H1 (cell line): ENCODE measurements around the gene COL5A1. TPM values are rescaled to one million over a fixed set of nuclear protein-coding genes. Genes with fewer than 3 reads are reported as not detected.

Experiments used
- CTCF ChIA-PET: fragments of 300-600 bp; sonication (Branson Sonifier 250); formaldehyde crosslinking; loops from one replicate; lab custom pipeline; 2021; ENCODE audit not compliant: partially characterized antibody; lab: Charles Lee
- POLR2A ChIA-PET: fragments of 300-600 bp; sonication (Branson Sonifier 250); formaldehyde crosslinking; loops from one replicate; lab custom pipeline; 2021; ENCODE audit warnings: inconsistent platforms; ENCODE audit not compliant: partially characterized antibody; lab: Charles Lee
- DNase-seq, 2 experiments: peaks; one replicate each; pipeline versions ENCODE4 v3.0.0 to v3.0.0-alpha.2; 2010 to 2022; ENCODE audit warnings: low spot score in 2 of 2, low read depth in 1 of 2, mixed read lengths in 1 of 2
- FAIRE-seq: peaks from 2 replicates; lab custom pipeline; 2011; peaks lifted over from hg19 to GRCh38; lab: Jason Lieb, UNC
- H2AFZ ChIP-seq: 2 replicates; pipeline ENCODE4 v1.8.1; 2012; ENCODE audit warnings: low read length, inconsistent platforms
- H2AK5ac ChIP-seq: 2 replicates; pipeline ENCODE4 v1.6.1; 2013; ENCODE audit warnings: low read depth, low read length
- H2BK120ac ChIP-seq: replicated peaks from 2 replicates; pipeline ENCODE3; 2013; ENCODE audit warnings: low read depth, low read length, inconsistent platforms
- H2BK12ac ChIP-seq: 2 replicates; pipeline ENCODE4 v1.6.1; 2013; ENCODE audit warnings: low read depth, low read length
- H2BK15ac ChIP-seq: 2 replicates; pipeline ENCODE4 v1.6.1; 2013; ENCODE audit warnings: low read length
- H2BK20ac ChIP-seq: 2 replicates; pipeline ENCODE4 v1.6.1; 2013; ENCODE audit warnings: low read length
- H2BK5ac ChIP-seq: 2 replicates; pipeline ENCODE4 v1.6.1; 2013; ENCODE audit warnings: low read depth, low read length
- H3K14ac ChIP-seq: 2 replicates; pipeline ENCODE4 v1.6.1; 2013; ENCODE audit warnings: inconsistent platforms; ENCODE audit not compliant: insufficient read length
- H3K18ac ChIP-seq: 2 replicates; pipeline ENCODE4 v1.6.1; 2013; ENCODE audit warnings: low read length; ENCODE audit errors: extremely low read depth
- H3K23ac ChIP-seq: 2 replicates; pipeline ENCODE4 v1.6.1; 2013; ENCODE audit warnings: inconsistent platforms; ENCODE audit not compliant: insufficient read length
- H3K23me2 ChIP-seq: 2 replicates; pipeline ENCODE4 v1.6.1; 2013; ENCODE audit warnings: low read depth, low read length
- H3K27ac ChIP-seq: 2 replicates; pipeline ENCODE4 v1.6.1; 2011; ENCODE audit warnings: low read depth, low read length, inconsistent platforms
- H3K27me3 ChIP-seq, 4 experiments: replicated peaks in 1 of 4; 1 replicate in 1 of 4; 2 replicates in 3 of 4; pipeline versions ENCODE4 v1.6.1 to v1.8.1; 2011 to 2013; ENCODE audit warnings: low read length in 3 of 4, mild to moderate bottlenecking in 3 of 4, inconsistent platforms in 2 of 4, mixed read lengths in 2 of 4, moderate library complexity in 1 of 4; ENCODE audit not compliant: control insufficient read depth in 3 of 4, insufficient read depth in 3 of 4; ENCODE audit errors: extremely low read depth in 1 of 4
- H3K36me3 ChIP-seq, 4 experiments: 2 replicates each; pipeline versions ENCODE4 v1.6.1 to v1.8.1; 2011 to 2013; ENCODE audit warnings: mild to moderate bottlenecking in 4 of 4, low read length in 3 of 4, moderate library complexity in 2 of 4, control low read depth in 1 of 4, inconsistent platforms in 1 of 4; ENCODE audit not compliant: insufficient read depth in 4 of 4, control insufficient read depth in 2 of 4
- H3K4ac ChIP-seq: replicated peaks from 2 replicates; pipeline ENCODE3; 2013; ENCODE audit warnings: low read length, low read depth, mixed read lengths, inconsistent platforms; ENCODE audit not compliant: insufficient read length
- H3K4me1 ChIP-seq, 4 experiments: replicated peaks in 1 of 4; 1 replicate in 1 of 4; 2 replicates in 3 of 4; pipeline versions ENCODE4 v1.6.1 to v1.8.1; 2011 to 2013; ENCODE audit warnings: low read length in 3 of 4, inconsistent platforms in 2 of 4, mixed read lengths in 1 of 4; ENCODE audit not compliant: insufficient read depth in 4 of 4, control insufficient read depth in 3 of 4
- H3K4me2 ChIP-seq, 2 experiments: 2 replicates each; pipeline versions ENCODE4 v1.6.1 to v1.8.1; 2011 to 2013; ENCODE audit warnings: low read depth in 2 of 2, low read length in 2 of 2, control low read depth in 1 of 2, inconsistent platforms in 1 of 2, mild to moderate bottlenecking in 1 of 2; ENCODE audit not compliant: insufficient read depth in 1 of 2
- H3K4me3 ChIP-seq, 4 experiments: fragments of 200-600, 300-600 bp in 1 of 4; sonication (generic), shearing (Covaris generic), sonication (Bioruptor Twin) in 1 of 4; 2 replicates each; pipeline versions ENCODE4 v1.5.1 to v1.8.1; 2011 to 2016; ENCODE audit warnings: low read length in 4 of 4, low read depth in 3 of 4, control low read depth in 2 of 4, inconsistent platforms in 2 of 4, mild to moderate bottlenecking in 2 of 4, mixed read lengths in 1 of 4, moderate library complexity in 1 of 4; ENCODE audit not compliant: insufficient read depth in 2 of 4; ENCODE audit errors: extremely low read depth in 1 of 4
- H3K56ac ChIP-seq: replicated peaks from 2 replicates; pipeline ENCODE3; 2013; ENCODE audit warnings: low read depth, mild to moderate bottlenecking, mixed read lengths, low read length, inconsistent platforms; ENCODE audit not compliant: insufficient read length
- H3K79me1 ChIP-seq: 2 replicates; pipeline ENCODE4 v1.6.1; 2013; ENCODE audit warnings: low read depth, low read length, control low read depth
- H3K79me2 ChIP-seq, 2 experiments: 2 replicates each; pipeline versions ENCODE4 v1.6.1 to v1.8.1; 2012 to 2013; ENCODE audit warnings: low read length in 2 of 2, mild to moderate bottlenecking in 2 of 2, inconsistent platforms in 1 of 2; ENCODE audit not compliant: insufficient read depth in 2 of 2, control insufficient read depth in 1 of 2
- H3K9ac ChIP-seq, 4 experiments: replicated peaks in 1 of 4; 1 replicate in 1 of 4; 2 replicates in 3 of 4; pipeline versions ENCODE4 v1.6.1 to v1.8.1; 2011 to 2013; ENCODE audit warnings: low read depth in 3 of 4, low read length in 3 of 4, control low read depth in 2 of 4, mild to moderate bottlenecking in 2 of 4, moderate library complexity in 2 of 4, inconsistent platforms in 1 of 4; ENCODE audit errors: extremely low read depth in 1 of 4
- H3K9me3 ChIP-seq, 2 experiments: 2 replicates each; pipeline versions ENCODE4 v1.6.1 to v1.8.1; 2012 to 2013; ENCODE audit warnings: mild to moderate bottlenecking in 2 of 2, moderate library complexity in 2 of 2, control low read depth in 1 of 2, inconsistent platforms in 1 of 2, low read depth in 1 of 2, low read length in 1 of 2, mixed read lengths in 1 of 2; ENCODE audit not compliant: insufficient read depth in 2 of 2
- H4K20me1 ChIP-seq, 2 experiments: replicated peaks in 1 of 2; 2 replicates each; pipeline versions ENCODE3 to v1.8.1; 2011 to 2013; ENCODE audit warnings: inconsistent platforms in 2 of 2, low read length in 2 of 2, mild to moderate bottlenecking in 1 of 2; ENCODE audit not compliant: insufficient read depth in 2 of 2, control insufficient read depth in 1 of 2
- H4K5ac ChIP-seq: 2 replicates; pipeline ENCODE4 v1.6.1; 2013; ENCODE audit warnings: low read length, low read depth, mixed read lengths, inconsistent platforms; ENCODE audit not compliant: insufficient read length
- H4K8ac ChIP-seq: 2 replicates; pipeline ENCODE4 v1.8.0; 2013; ENCODE audit warnings: mild to moderate bottlenecking, moderate library complexity, low read length, inconsistent platforms; ENCODE audit not compliant: insufficient read depth; ENCODE audit errors: extremely low read depth
- H4K91ac ChIP-seq: replicated peaks from 2 replicates; pipeline ENCODE3; 2013; ENCODE audit warnings: low read length, mixed read lengths, inconsistent platforms; ENCODE audit not compliant: insufficient read length
- ASH2L ChIP-seq: fragments of 200-600, 300-600 bp; sonication (generic); IDR thresholded peaks from one replicate; pipeline ENCODE4 v1.7.1; 2017; ENCODE audit warnings: low read length
- BACH1 ChIP-seq: IDR thresholded peaks from 2 replicates; pipeline ENCODE4 v1.6.1; 2012; ENCODE audit warnings: low read length, improper control_type of control experiment
- CTCF ChIP-seq, 3 experiments: IDR thresholded peaks; 1 replicate in 2 of 3; 2 replicates in 1 of 3; pipeline versions ENCODE4 v1.5.1 to v1.6.1; 2011; ENCODE audit warnings: low read length in 3 of 3, mild to moderate bottlenecking in 3 of 3, inconsistent platforms in 2 of 3, low read depth in 1 of 3, moderate library complexity in 1 of 3; ENCODE audit not compliant: insufficient read depth in 1 of 3; ENCODE audit errors: control extremely low read depth in 1 of 3
- EP300 ChIP-seq, 2 experiments: IDR thresholded peaks; 1 replicate in 1 of 2; 2 replicates in 1 of 2; pipeline ENCODE4 v1.6.1; 2011 to 2012; ENCODE audit warnings: low read depth in 2 of 2, low read length in 2 of 2, mild to moderate bottlenecking in 2 of 2, borderline replicate concordance in 1 of 2, inconsistent platforms in 1 of 2, moderate library complexity in 1 of 2
- MAFK ChIP-seq: IDR thresholded peaks from 2 replicates; pipeline ENCODE4 v1.6.1; 2012; ENCODE audit warnings: low read depth, mild to moderate bottlenecking, improper control_type of control experiment, low read length
- POU5F1 ChIP-seq: IDR thresholded peaks from 2 replicates; pipeline ENCODE4 v1.6.1; 2011; ENCODE audit warnings: low read depth, mild to moderate bottlenecking, low read length, moderate library complexity
- RFX5 ChIP-seq: IDR thresholded peaks from 2 replicates; pipeline ENCODE4 v1.6.1; 2011; ENCODE audit warnings: low read depth, low read length, improper control_type of control experiment, borderline replicate concordance
- SP1 ChIP-seq: IDR thresholded peaks from 2 replicates; pipeline ENCODE4 v1.6.1; 2011; ENCODE audit warnings: low read depth, low read length
- TBP ChIP-seq: IDR thresholded peaks from 2 replicates; pipeline ENCODE4 v1.6.1; 2011; ENCODE audit warnings: low read depth, low read length, improper control_type of control experiment
- TCF12 ChIP-seq: IDR thresholded peaks from 2 replicates; pipeline ENCODE4 v1.6.1; 2011; ENCODE audit warnings: low read depth, mild to moderate bottlenecking, low read length
- ZNF274 ChIP-seq: IDR thresholded peaks from 2 replicates; pipeline ENCODE4 v1.7.0; 2012; ENCODE audit warnings: low read length, borderline replicate concordance; ENCODE audit errors: extremely low read depth
- WGBS, 2 experiments: shearing (Covaris generic) in 1 of 2; methylation state at CpG; one replicate each; pipeline versions ENCODE4 v1.1.6 to v1.1.7; 2013 to 2015; ENCODE audit warnings: low lambda C conversion rate in 2 of 2, mixed read lengths in 2 of 2, inconsistent platforms in 1 of 2, low coverage in 1 of 2, missing lambda C conversion rate in 1 of 2; ENCODE audit not compliant: insufficient replicate concordance in 2 of 2, insufficient coverage in 1 of 2, insufficient read length in 1 of 2; ENCODE audit errors: extremely low coverage in 1 of 2, missing lambda C conversion rate in 1 of 2; 5-methylcytosine and 5-hydroxymethylcytosine counted together
- polyA plus RNA-seq, 7 experiments: library from polyadenylated mRNA; depleted of rRNA in 3 of 7; stranded (reverse) in 5 of 7; unstranded in 2 of 7; fragments of >200 nt in 5 of 7; fragments of 200-250 nt in 2 of 7; gene quantifications; 1 replicate in 5 of 7; 2 replicates in 1 of 7; 4 replicates in 1 of 7; pipeline versions ENCODE4 v1.2.1 to v1.2.3, GENCODE V29; 2011 to 2013; ENCODE audit warnings: missing spikeins in 2 of 7, mixed read lengths in 2 of 7
- total RNA-seq: library from RNA; stranded (reverse); fragmentation: NEBNext Ultra II Directional; extraction: Animal tissue kit (Norgen Biotek cat#: 25700); gene quantifications from 2 replicates; pipeline ENCODE4 v1.2.1, GENCODE V29; 2021
- TF ChIP-seq, protein P1 (sequence below): IDR thresholded peaks from 2 replicates; pipeline ENCODE4 v1.6.1; 2012; ENCODE audit warnings: inconsistent platforms

Gene COL5A1
- total and polyA plus RNA-seq, 2 of the 8 experiments (the other 6 are each of a cell fraction or from before 2014, with no cell fraction given), result 3.8 to 12.0 TPM

GRCh38 chr9:134837529-134837928, 195.9 kb downstream of the COL5A1 start:
- no peak overlapping the region for H2BK120ac ChIP-seq
- H4K8ac ChIP-seq, result no peak overlapping the region
- no peak overlapping the region for H3K4me2 ChIP-seq
- H3K4me3 ChIP-seq, result no peak overlapping the region
- H3K9ac ChIP-seq, result no peak overlapping the region
- H3K27ac ChIP-seq, result no peak overlapping the region
- H3K23ac ChIP-seq, result no peak overlapping the region
- no peak overlapping the region for H2AFZ ChIP-seq
- ChIA-PET POLR2A (no interaction called here), CTCF (interaction anchor here (1.8 to 2.1 kb wide), 2 partner anchors 56 to 59 kb away, joined by 5 to 8 read pairs; no protein-coding TSS in a partner anchor)
- FAIRE-seq (no peak), DNase-seq (no peak)
- H3K27me3 ChIP-seq, result no peaks in the 10 kb centered on the region
- no peaks in the 10 kb centered on the region for H3K79me2 ChIP-seq
- H3K36me3 ChIP-seq, result no peaks in the 10 kb centered on the region; a peak in 1 of 8 replicates
- H4K5ac ChIP-seq, result no peak overlapping the region
- no peak overlapping the region for H2BK15ac ChIP-seq
- no peak overlapping the region for H4K91ac ChIP-seq
- H3K79me1 ChIP-seq, result no peaks in the 10 kb centered on the region
- no peak overlapping the region for H2BK5ac ChIP-seq
- no peaks in the 10 kb centered on the region for H3K9me3 ChIP-seq
- no peaks in the 10 kb centered on the region for H3K4me1 ChIP-seq
- no peak overlapping the region for H3K18ac ChIP-seq
- 89% methylated on average over 12 of the region's 12 CpGs; no CpG with 5 or more reads in 1 of the 2 experiments for WGBS, 2 experiments
- no peaks in the 10 kb centered on the region for H3K23me2 ChIP-seq
- H2BK20ac ChIP-seq, result no peak overlapping the region
- H3K4ac ChIP-seq, result no peak overlapping the region
- H4K20me1 ChIP-seq, result no peaks in the 10 kb centered on the region
- no peak overlapping the region for H2AK5ac ChIP-seq
- no peak overlapping the region for H3K56ac ChIP-seq
- H2BK12ac ChIP-seq, result no peak overlapping the region
- H3K14ac ChIP-seq, result no peak overlapping the region
- TF ChIP-seq BACH1 (no peak), TBP (no peak), POU5F1 (no peak), ZNF274 (no peak), MAFK (no peak), ASH2L (no peak), TCF12 (no peak), EP300 (IDR thresholded peaks at IDR 0.05; ENCODE audit: borderline replicate concordance in 1 of 2, low read depth in 2 of 2, low read length in 2 of 2) (no peak), SP1 (no peak), CTCF (IDR thresholded peaks at IDR 0.05; ENCODE audit: control extremely low read depth in 1 of 3, insufficient read depth in 1 of 3, low read depth in 1 of 3, low read length in 3 of 3) (no peak), RFX5 (no peak)
- TF ChIP-seq, protein P1, sequence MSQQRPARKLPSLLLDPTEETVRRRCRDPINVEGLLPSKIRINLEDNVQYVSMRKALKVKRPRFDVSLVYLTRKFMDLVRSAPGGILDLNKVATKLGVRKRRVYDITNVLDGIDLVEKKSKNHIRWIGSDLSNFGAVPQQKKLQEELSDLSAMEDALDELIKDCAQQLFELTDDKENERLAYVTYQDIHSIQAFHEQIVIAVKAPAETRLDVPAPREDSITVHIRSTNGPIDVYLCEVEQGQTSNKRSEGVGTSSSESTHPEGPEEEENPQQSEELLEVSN, result no peak
